Smooth muscle cell (in vitro differentiated cells): ENCODE results near the gene MMS22L. TPM values are rescaled to one million over a fixed set of nuclear protein-coding genes. Genes with fewer than 3 reads are reported as not detected.
A peak's percentile ranks its signal among the peaks of the same experiment; 100 is the strongest.

ENCODE experiments used
- DNase-seq: peaks from one replicate; lab custom pipeline; 2025; ENCODE audit not compliant: unreplicated experiment; lab: John Stamatoyannopoulos, UW
- H2AFZ ChIP-seq: fragments of 200-600 bp; sonication (generic); 2 replicates; pipeline ENCODE4 v1.6.0; 2016; ENCODE audit warnings: antibody characterized with exemption, low read depth, mild to moderate bottlenecking
- H3F3A ChIP-seq: fragments of 200-600 bp; sonication (generic); 2 replicates; pipeline ENCODE4 v1.6.0; 2017; ENCODE audit warnings: antibody characterized with exemption, low read depth
- H3K27ac ChIP-seq: fragments of 200-600 bp; sonication (generic); 2 replicates; pipeline ENCODE4 v1.5.1; 2016; ENCODE audit warnings: low read depth, mild to moderate bottlenecking
- H3K27me3 ChIP-seq: fragments of 200-600 bp; sonication (generic); 2 replicates; pipeline ENCODE4 v1.6.1; 2016; ENCODE audit warnings: low read depth, mild to moderate bottlenecking
- H3K36me3 ChIP-seq: fragments of 200-600 bp; sonication (generic); 2 replicates; pipeline ENCODE4 v1.5.1; 2016; ENCODE audit warnings: low read depth
- H3K4me1 ChIP-seq: fragments of 200-600 bp; sonication (generic); 2 replicates; pipeline ENCODE4 v1.5.1; 2016; ENCODE audit warnings: low read depth
- H3K4me2 ChIP-seq: fragments of 200-600 bp; sonication (generic); 2 replicates; pipeline ENCODE4 v1.6.0; 2016; ENCODE audit warnings: mild to moderate bottlenecking
- H3K4me3 ChIP-seq: fragments of 200-600 bp; sonication (generic); 2 replicates; pipeline ENCODE4 v1.5.1; 2016; ENCODE audit warnings: mild to moderate bottlenecking
- H3K79me2 ChIP-seq: fragments of 200-600 bp; sonication (generic); 2 replicates; pipeline ENCODE4 v1.6.0; 2016; ENCODE audit warnings: low read depth, mild to moderate bottlenecking
- H3K9ac ChIP-seq: fragments of 200-600 bp; sonication (generic); 2 replicates; pipeline ENCODE4 v1.6.0; 2016; ENCODE audit warnings: low read depth
- H3K9me3 ChIP-seq: fragments of 200-600 bp; sonication (generic); replicated peaks from 2 replicates; pipeline ENCODE4 v1.5.1; 2016; ENCODE audit warnings: low read depth
- H4K20me1 ChIP-seq: fragments of 200-600 bp; sonication (generic); 2 replicates; pipeline ENCODE4 v1.6.0; 2016; ENCODE audit warnings: low read depth
- CTCF ChIP-seq: fragments of 200-600 bp; sonication (generic); IDR thresholded peaks from 2 replicates; pipeline ENCODE4 v1.5.1; 2017; ENCODE audit warnings: borderline replicate concordance, mild to moderate bottlenecking, antibody characterized with exemption; ENCODE audit not compliant: insufficient read depth, poor library complexity, severe bottlenecking
- WGBS: methylation state at CpG from one replicate; pipeline ENCODE4 v1.1.7; 2016; ENCODE audit warnings: low lambda C conversion rate; 5-methylcytosine and 5-hydroxymethylcytosine counted together
- polyA plus RNA-seq: library from polyadenylated mRNA; unstranded; fragments of >200 nt; fragmentation: Nextera tagmentation; extraction: Ambion mirVana; gene quantifications from 2 replicates; pipeline ENCODE4 v1.2.1, GENCODE V29; 2016
- total RNA-seq: library from RNA; depleted of rRNA; stranded (reverse); fragments of >200 nt; gene quantifications from 2 replicates; pipeline ENCODE4 v1.2.3, GENCODE V29; 2014

The MMS22L gene
- total and polyA plus RNA-seq, 2 experiments from 2014 or later = 5.0 to 47.1 TPM

GRCh38 chr6:97288188-97288587 is 5.2 kb upstream of the MMS22L start:
- Histone ChIP-seq H2AFZ (no peak overlapping the region), H3K4me1 (peaks cover 6% of the 10 kb centered on the region), H3K36me3 (no peaks in the 10 kb centered on the region), H4K20me1 (no peaks in the 10 kb centered on the region), H3K27me3 (no peaks in the 10 kb centered on the region), H3F3A (no peaks in the 10 kb centered on the region), H3K9ac (no peak overlapping the region), H3K4me3 (no peak overlapping the region), H3K4me2 (no peak overlapping the region), H3K9me3 (no peaks in the 10 kb centered on the region), H3K27ac (no peak overlapping the region), H3K79me2 (no peaks in the 10 kb centered on the region)
- no peak for DNase-seq
- no peak for TF ChIP-seq CTCF

GRCh38 chr6:97282238-97282725 is 734 bp downstream of the MMS22L start:
- no peaks in the 10 kb centered on the region for H3F3A ChIP-seq
- peaks cover 21% of the 10 kb centered on the region for H3K4me1 ChIP-seq
- no peak overlapping the region for H3K27ac ChIP-seq
- no peaks in the 10 kb centered on the region for H3K27me3 ChIP-seq
- H3K79me2 ChIP-seq = no peaks in the 10 kb centered on the region
- H3K4me3 ChIP-seq = peak overlapping the region; percentile 82
- no peak for DNase-seq
- H3K9me3 ChIP-seq = no peaks in the 10 kb centered on the region
- H3K36me3 ChIP-seq = no peaks in the 10 kb centered on the region
- H4K20me1 ChIP-seq = no peaks in the 10 kb centered on the region
- H3K4me2 ChIP-seq = peak overlapping the region; percentile 93
- H3K9ac ChIP-seq = peak overlapping the region; percentile 84
- WGBS = 4% methylated on average over 13 of the region's 13 CpGs
- TF ChIP-seq CTCF = no peak
- H2AFZ ChIP-seq = peak overlapping the region; percentile 100

GRCh38 chr6:97280766-97281165 is 2.2 kb downstream of the MMS22L start:
- no peak overlapping the region for H3K4me3 ChIP-seq
- no peaks in the 10 kb centered on the region for H3K79me2 ChIP-seq
- H3K4me1 ChIP-seq = peaks cover 21% of the 10 kb centered on the region
- no peak overlapping the region for H3K27ac ChIP-seq
- H2AFZ ChIP-seq = no peak overlapping the region
- no peak for TF ChIP-seq CTCF
- H3K4me2 ChIP-seq = peak overlapping the region; percentile 93
- no peaks in the 10 kb centered on the region for H4K20me1 ChIP-seq
- H3K9ac ChIP-seq = peak overlapping the region; percentile 3
- DNase-seq = no peak
- WGBS = 89% methylated on average over 1 of the region's 1 CpG
- no peaks in the 10 kb centered on the region for H3K27me3 ChIP-seq
- H3F3A ChIP-seq = no peaks in the 10 kb centered on the region
- H3K9me3 ChIP-seq = no peaks in the 10 kb centered on the region
- no peaks in the 10 kb centered on the region for H3K36me3 ChIP-seq

- H3K4me1 ChIP-seq = peaks cover 1% of the 10 kb centered on the region
- H2AFZ ChIP-seq = no peak overlapping the region
- peaks cover 7% of the 10 kb centered on the region for H3K36me3 ChIP-seq
- H3K27ac ChIP-seq = no peak overlapping the region
- no peaks in the 10 kb centered on the region for H3F3A ChIP-seq
- no peak for TF ChIP-seq CTCF
- no peak for DNase-seq
- H3K79me2 ChIP-seq = no peaks in the 10 kb centered on the region
- no peak overlapping the region for H3K4me3 ChIP-seq
- no peak overlapping the region for H3K9ac ChIP-seq
- H3K27me3 ChIP-seq = no peaks in the 10 kb centered on the region
- no peak overlapping the region for H3K4me2 ChIP-seq
- no peaks in the 10 kb centered on the region for H4K20me1 ChIP-seq
- WGBS = 95% methylated on average over 4 of the region's 4 CpGs
- no peaks in the 10 kb centered on the region for H3K9me3 ChIP-seq
Measured at GRCh38 chr6:97275804-97276203, 7.2 kb downstream of the MMS22L start.
